ENCODE measurements around the gene HERPUD1.

HERPUD1 gene

DNA sequence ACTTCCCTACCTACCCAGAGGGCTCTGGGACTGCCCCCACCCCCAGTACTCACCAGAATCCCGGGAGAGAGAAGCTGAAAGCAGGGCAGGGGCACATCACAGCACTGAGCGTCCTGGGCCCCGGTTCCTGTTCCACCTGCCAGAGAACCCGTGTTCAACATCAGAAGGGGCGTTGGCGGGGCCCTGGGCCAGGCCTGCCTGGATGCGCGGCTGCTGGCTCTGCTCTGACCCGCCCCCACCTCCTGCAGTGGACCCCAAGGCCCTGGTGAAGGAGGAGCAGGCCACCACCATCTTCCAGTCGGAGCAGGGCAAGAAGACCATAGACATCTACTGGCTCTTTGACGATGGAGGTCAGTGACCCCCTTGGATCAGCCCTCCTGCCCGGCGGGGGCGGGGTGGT, 39.2 kb upstream of the HERPUD1 start:
- TF ChIP-seq CTCF (IDR thresholded peaks at IDR 0.05; ENCODE audit: insufficient read depth, low read length, poor library complexity, severe bottlenecking): no peak
- no peak for TF ChIP-seq EZH2phosphoT487 (conservative IDR thresholded peaks at IDR 0.05; ENCODE audit: low read length)
- no peaks in the 10 kb centered on the region for H3F3A ChIP-seq (ENCODE audit: insufficient read depth)
- H3K9me2 ChIP-seq (replicated peaks; ENCODE audit: insufficient read depth, low read length): no peaks in the 10 kb centered on the region
- no peak overlapping the region for H2AFZ ChIP-seq (ENCODE audit: low read depth, low read length, severe bottlenecking)
- H4K20me1 ChIP-seq (ENCODE audit: low read depth, low read length): no peaks in the 10 kb centered on the region
- H3K9ac ChIP-seq (ENCODE audit: low read length): no peak overlapping the region
- H3K36me3 ChIP-seq (ENCODE audit: low read length): no peaks in the 10 kb centered on the region
- no peaks in the 10 kb centered on the region for H3K79me2 ChIP-seq (ENCODE audit: insufficient read depth, low read length)
- no peaks in the 10 kb centered on the region for H3K9me3 ChIP-seq (ENCODE audit: insufficient read depth, low read length)
- no peaks in the 10 kb centered on the region for H3K27me3 ChIP-seq (ENCODE audit: low read length)
- no peak overlapping the region for H3K4me2 ChIP-seq (ENCODE audit: low read depth, low read length, poor library complexity, severe bottlenecking)
- no peak overlapping the region for H3K27ac ChIP-seq (ENCODE audit: low read depth, low read length)
- H3K4me3 ChIP-seq (ENCODE audit: insufficient read depth, low read length, poor library complexity, severe bottlenecking): no peak overlapping the region

DNA sequence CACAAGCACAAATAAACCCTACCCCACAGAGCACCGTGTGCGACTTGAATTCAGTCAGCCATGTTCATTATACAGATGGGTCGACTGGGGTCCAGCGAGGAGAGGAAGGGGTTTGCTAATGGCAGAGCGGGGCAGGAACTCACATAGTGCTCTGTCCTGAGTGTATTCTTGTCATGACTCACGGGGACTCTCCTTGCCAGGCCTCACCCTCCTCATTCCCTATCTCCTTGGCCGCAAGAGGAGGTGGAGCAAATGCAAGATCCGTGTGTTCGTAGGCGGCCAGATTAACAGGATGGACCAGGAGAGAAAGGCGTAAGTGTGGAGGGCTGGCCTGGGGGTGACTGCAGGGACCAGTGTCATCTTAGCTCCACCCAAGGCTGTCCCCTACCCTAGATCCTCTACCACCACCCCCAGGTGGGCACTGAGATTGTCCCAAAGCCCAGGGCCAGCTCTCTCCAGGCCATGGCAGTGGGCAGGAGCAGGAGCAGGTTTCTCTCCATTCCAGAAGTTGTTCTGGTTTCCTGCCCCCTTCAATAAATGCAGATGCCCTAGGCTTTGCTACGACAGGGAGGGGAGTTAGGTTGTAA, 37.5 kb upstream of the HERPUD1 start:
- TF ChIP-seq CTCF (IDR thresholded peaks at IDR 0.05; ENCODE audit: insufficient read depth, low read length, poor library complexity, severe bottlenecking) (no peak), EZH2phosphoT487 (conservative IDR thresholded peaks at IDR 0.05; ENCODE audit: low read length) (no peak)
- no peak overlapping the region for H3K4me3 ChIP-seq (ENCODE audit: insufficient read depth, low read length, poor library complexity, severe bottlenecking)
- H3F3A ChIP-seq (ENCODE audit: insufficient read depth): no peaks in the 10 kb centered on the region
- no peak overlapping the region for H3K4me2 ChIP-seq (ENCODE audit: low read depth, low read length, poor library complexity, severe bottlenecking)
- H3K9ac ChIP-seq (ENCODE audit: low read length): no peak overlapping the region
- H3K9me2 ChIP-seq (replicated peaks; ENCODE audit: insufficient read depth, low read length): no peaks in the 10 kb centered on the region
- H3K27ac ChIP-seq (ENCODE audit: low read depth, low read length): no peak overlapping the region
- no peaks in the 10 kb centered on the region for H3K79me2 ChIP-seq (ENCODE audit: insufficient read depth, low read length)
- no peaks in the 10 kb centered on the region for H4K20me1 ChIP-seq (ENCODE audit: low read depth, low read length)
- H2AFZ ChIP-seq (ENCODE audit: low read depth, low read length, severe bottlenecking): no peak overlapping the region
- H3K27me3 ChIP-seq (ENCODE audit: low read length): no peaks in the 10 kb centered on the region
- no peaks in the 10 kb centered on the region for H3K9me3 ChIP-seq (ENCODE audit: insufficient read depth, low read length)
- no peaks in the 10 kb centered on the region for H3K36me3 ChIP-seq (ENCODE audit: low read length)

GRCh38 chr16:56895813-56896212, 36.1 kb upstream of the HERPUD1 start:
- Histone ChIP-seq H4K20me1 (ENCODE audit: low read depth, low read length) (no peaks in the 10 kb centered on the region), H2AFZ (ENCODE audit: low read depth, low read length, severe bottlenecking) (no peak overlapping the region), H3K9me2 (replicated peaks; ENCODE audit: insufficient read depth, low read length) (no peaks in the 10 kb centered on the region), H3K4me3 (ENCODE audit: insufficient read depth, low read length, poor library complexity, severe bottlenecking) (no peak overlapping the region), H3F3A (ENCODE audit: insufficient read depth) (no peaks in the 10 kb centered on the region), H3K9me3 (ENCODE audit: insufficient read depth, low read length) (no peaks in the 10 kb centered on the region), H3K9ac (ENCODE audit: low read length) (no peak overlapping the region), H3K79me2 (ENCODE audit: insufficient read depth, low read length) (no peaks in the 10 kb centered on the region), H3K36me3 (ENCODE audit: low read length) (no peaks in the 10 kb centered on the region), H3K27ac (ENCODE audit: low read depth, low read length) (no peak overlapping the region), H3K27me3 (ENCODE audit: low read length) (no peaks in the 10 kb centered on the region), H3K4me2 (ENCODE audit: low read depth, low read length, poor library complexity, severe bottlenecking) (no peak overlapping the region)
- TF ChIP-seq EZH2phosphoT487 (conservative IDR thresholded peaks at IDR 0.05; ENCODE audit: low read length) (no peak), CTCF (IDR thresholded peaks at IDR 0.05; ENCODE audit: insufficient read depth, low read length, poor library complexity, severe bottlenecking) (no peak)
